Esophagus muscularis mucosa (tissue), 4 donors: Measurements from ENCODE around the gene ZNF69.
"Not testable (repeated sequence)": the region's sequence is repeated elsewhere in the genome, so short reads cannot be mapped to it uniquely, and the experiment has no call there.

Experiments
- CTCF ChIP-seq, 3 experiments: fragments of 200-600 bp in 2 of 3; fragments of 450-650 bp in 1 of 3; sonication (generic) in 2 of 3; IDR thresholded peaks; one replicate each; pipeline ENCODE4 v1.5.1; 2017 to 2019; ENCODE audit warnings: antibody characterized with exemption in 3 of 3, mild to moderate bottlenecking in 2 of 3, moderate library complexity in 1 of 3
- EP300 ChIP-seq: sonication (generic); formaldehyde crosslinking; IDR thresholded peaks from one replicate; pipeline ENCODE4 v1.6.1; 2017; ENCODE audit warnings: antibody characterized with exemption
- POLR2A ChIP-seq: fragments of 450-650 bp; IDR thresholded peaks from one replicate; pipeline ENCODE4 v1.6.1; 2017; ENCODE audit warnings: antibody characterized with exemption, moderate library complexity, mild to moderate bottlenecking, low read depth
- POLR2AphosphoS5 ChIP-seq, 2 donors: sonication (generic); formaldehyde crosslinking; IDR thresholded peaks; one replicate each; pipeline ENCODE4 v1.6.1; 2017; ENCODE audit warnings: antibody characterized with exemption in 2 of 2

GRCh38 chr19:11925651-11926187, 38.1 kb downstream of the ZNF69 start:
- not testable (repeated sequence) for TF ChIP-seq CTCF (IDR thresholded peaks at IDR 0.05); POLR2A; POLR2AphosphoS5 (IDR thresholded peaks at IDR 0.05); EP300
